ENCODE measurements around the gene ENTPD2.
A peak's percentile ranks its signal among the peaks of the same experiment; 100 is the strongest.

The ENTPD2 gene

GRCh38 chr9:137053944-137054931, at the start of gene ENTPD2:
Gene ENTPD2, minus strand, starts transcription at chr9:137054061. Its CDS starts 64 bp downstream, at chr9:137053997.
- DNase-seq (ENCODE audit: low read depth) = no peak

GRCh38 chr9:137103206-137103999, 49.5 kb upstream of the ENTPD2 start:
- DNase-seq (ENCODE audit: low read depth) = no peak

- DNase-seq (ENCODE audit: low read depth) = no peak
Measured at GRCh38 chr9:137099231-137099630, 45.4 kb upstream of the ENTPD2 start.

GRCh38 chr9:137097761-137098462, 44.1 kb upstream of the ENTPD2 start:
- no peak for DNase-seq (ENCODE audit: low read depth)

- DNase-seq (ENCODE audit: low read depth) = no peak
Measured at GRCh38 chr9:137096785-137097546, 43.1 kb upstream of the ENTPD2 start.

GRCh38 chr9:137095664-137096517, 42.0 kb upstream of the ENTPD2 start:
- peak; percentile 78 for DNase-seq (ENCODE audit: low read depth)

GRCh38 chr9:137089232-137089947, 35.5 kb upstream of the ENTPD2 start:
- no peak for DNase-seq (ENCODE audit: low read depth)

- DNase-seq (ENCODE audit: low read depth) = no peak
Measured at GRCh38 chr9:137088121-137088520, 34.3 kb upstream of the ENTPD2 start.

- no peak for DNase-seq (ENCODE audit: low read depth)
Measured at GRCh38 chr9:137087409-137087925, 33.6 kb upstream of the ENTPD2 start.

GRCh38 chr9:137086531-137087408, 32.9 kb upstream of the ENTPD2 start, which contains the start of gene MAN1B1:
Gene MAN1B1, plus strand, starts transcription at chr9:137086985. Its CDS starts 15 bp downstream, at chr9:137087000.
- peak; percentile 99 for DNase-seq (ENCODE audit: low read depth)

GRCh38 chr9:137085920-137086530, 32.2 kb upstream of the ENTPD2 start:
- DNase-seq (ENCODE audit: low read depth) = no peak

- DNase-seq (ENCODE audit: low read depth) = no peak
Measured at GRCh38 chr9:137084526-137084925, 30.7 kb upstream of the ENTPD2 start.

GRCh38 chr9:137083394-137084004, 29.6 kb upstream of the ENTPD2 start:
- DNase-seq (ENCODE audit: low read depth) = no peak

- DNase-seq (ENCODE audit: low read depth) = no peak
Measured at GRCh38 chr9:137082925-137083290, 29.0 kb upstream of the ENTPD2 start.

GRCh38 chr9:137082222-137082924, 28.5 kb upstream of the ENTPD2 start:
- DNase-seq (ENCODE audit: low read depth) = no peak

GRCh38 chr9:137080260-137081122, 26.6 kb upstream of the ENTPD2 start:
- DNase-seq (ENCODE audit: low read depth) = no peak
